Suppressor macrophage (primary cell): ENCODE data around the gene TSLP.

Experiments used
- DNase-seq, 4 experiments: peaks; one replicate each; pipeline ENCODE4 v3.0.0-alpha.2; 2020 to 2022

TSLP gene

GRCh38 chr5:111099058-111099778 is 27.7 kb downstream of the TSLP start:
- DNase-seq = no peak

GRCh38 chr5:111106320-111106948 is 34.9 kb downstream of the TSLP start:
- no peak for DNase-seq

- no peak for DNase-seq
Measured at GRCh38 chr5:111107371-111107770, 35.9 kb downstream of the TSLP start.

GRCh38 chr5:111111956-111112355 is 40.4 kb downstream of the TSLP start:
- DNase-seq = no peak

GRCh38 chr5:111113678-111114077 is 42.2 kb downstream of the TSLP start:
- DNase-seq = no peak

GRCh38 chr5:111115229-111115628 is 43.7 kb downstream of the TSLP start:
- no peak for DNase-seq

- peak; percentile 64 to 90 (median 78) for DNase-seq
Measured at GRCh38 chr5:111116550-111116949, 45.0 kb downstream of the TSLP start.

GRCh38 chr5:111117136-111117535 is 45.6 kb downstream of the TSLP start:
- DNase-seq = no peak

GRCh38 chr5:111119221-111119620 is 47.7 kb downstream of the TSLP start:
- DNase-seq = no peak

- no peak for DNase-seq
Measured at GRCh38 chr5:111119856-111120255, 48.3 kb downstream of the TSLP start.

GRCh38 chr5:111120911-111121310 is 49.4 kb downstream of the TSLP start:
- DNase-seq = no peak

- DNase-seq = no peak
Measured at GRCh38 chr5:111121926-111122325, 50.4 kb downstream of the TSLP start.

- DNase-seq = no peak
Measured at GRCh38 chr5:111122398-111122797, 50.9 kb downstream of the TSLP start.

- DNase-seq = no peak
Measured at GRCh38 chr5:111124793-111125192, 53.3 kb downstream of the TSLP start.

- DNase-seq = no peak
Measured at GRCh38 chr5:111126896-111127295, 55.4 kb downstream of the TSLP start.
